ENCODE measurements around the gene MIR17HG.

- TF ChIP-seq CTCF (IDR thresholded peaks at IDR 0.05) (no peak), POLR2A (IDR thresholded peaks at IDR 0.05) (no peak), EP300 (IDR thresholded peaks at IDR 0.05) (no peak)
Observed at GRCh38 chr13:91359111-91359510, 11.6 kb downstream of the MIR17HG start.
